ENCODE data around the gene SYCE1.
"Not testable (repeated sequence)": the region's sequence is repeated elsewhere in the genome, so short reads cannot be mapped to it uniquely, and the experiment has no call there.

SYCE1 gene

DNA sequence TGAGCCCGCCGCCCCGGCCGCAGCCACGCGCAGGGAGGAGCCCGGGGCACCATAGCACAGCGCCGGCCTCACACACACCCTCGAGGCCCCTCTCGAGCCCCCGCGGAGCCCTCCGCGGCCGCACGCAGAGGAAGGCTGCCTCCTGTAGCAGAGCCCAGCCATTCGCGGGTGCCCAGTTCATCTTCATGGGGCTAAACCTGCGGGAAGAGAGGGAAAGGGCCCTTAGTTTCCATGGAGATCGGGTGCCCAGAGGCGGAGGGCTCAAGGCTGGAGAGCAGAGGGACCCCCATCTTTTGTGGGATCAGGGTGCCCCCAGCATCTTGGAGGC lies 2.9 kb upstream of the SYCE1 start:
- no peak for DNase-seq (ENCODE audit: low read depth in 1 of 2, low spot score in 1 of 2)
- in situ Hi-C loops (cut with HindIII; ENCODE audit: low pct_unique_long_range_greater_than_20kb, low sequenced_read_pairs), result no loop called here
- TF ChIP-seq JUND (IDR thresholded peaks at IDR 0.05; ENCODE audit: low read depth), result no peak

DNA sequence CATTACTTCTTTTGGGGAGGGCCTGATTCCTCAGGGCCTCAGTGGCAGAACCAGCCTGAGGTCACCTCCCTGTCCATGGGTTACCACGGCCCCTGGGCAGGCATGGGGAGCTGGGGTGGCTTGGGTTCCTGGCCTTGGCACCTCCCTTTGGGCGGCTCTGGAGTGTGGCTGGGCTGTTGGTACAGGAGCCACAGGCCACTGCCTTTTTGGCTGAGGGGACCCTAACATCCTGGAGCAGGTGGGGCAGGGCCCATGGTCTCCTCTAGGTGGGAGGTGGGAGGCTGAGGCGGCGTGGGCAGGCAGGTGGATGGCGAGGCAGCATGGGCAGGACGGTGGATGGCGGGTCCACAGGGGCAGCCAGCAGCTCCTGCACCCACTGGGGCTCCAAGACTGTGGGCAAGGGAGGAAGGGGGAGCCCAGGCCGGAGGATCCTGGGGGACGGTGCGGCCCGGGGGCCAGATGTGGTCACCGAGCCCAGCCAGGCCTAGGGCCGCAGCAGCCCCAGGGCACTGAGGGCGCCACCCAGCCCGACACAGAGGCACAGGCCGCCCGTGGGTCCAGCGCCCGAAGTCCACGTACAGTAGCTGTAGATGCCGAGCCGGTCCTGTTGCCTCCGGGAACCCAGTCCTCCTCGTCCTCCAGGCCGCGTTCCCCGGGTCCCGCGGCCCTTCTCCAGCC lies 2.4 kb upstream of the SYCE1 start:
- in situ Hi-C loops (cut with HindIII; ENCODE audit: low pct_unique_long_range_greater_than_20kb, low sequenced_read_pairs), result no loop called here
- DNase-seq (ENCODE audit: low read depth in 1 of 2, low spot score in 1 of 2), result no peak
- no peak for TF ChIP-seq JUND (IDR thresholded peaks at IDR 0.05; ENCODE audit: low read depth)

DNA sequence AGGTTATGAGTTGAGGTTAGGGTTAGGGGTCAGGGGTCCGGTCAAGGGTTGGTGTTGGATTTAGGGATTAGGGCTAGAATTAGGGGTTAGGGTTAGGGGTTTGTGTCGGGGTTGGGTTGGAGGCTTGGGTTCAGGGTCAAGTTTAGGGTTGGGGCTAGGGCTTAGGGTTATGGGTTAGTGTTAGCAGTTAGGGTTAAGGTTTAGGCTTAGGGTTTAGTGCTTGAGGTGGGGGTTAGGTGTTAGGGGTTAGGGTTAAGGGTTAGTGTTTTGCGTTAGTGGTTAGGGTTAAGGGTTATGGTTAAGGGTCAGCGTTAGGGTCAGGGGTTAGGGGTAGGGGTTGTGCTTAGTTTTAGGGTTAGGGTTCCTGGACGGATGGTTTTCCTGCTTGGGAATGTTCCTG lies 1.7 kb upstream of the SYCE1 start:
- in situ Hi-C loops (cut with HindIII; ENCODE audit: low pct_unique_long_range_greater_than_20kb, low sequenced_read_pairs), result no loop called here
- no peak for DNase-seq (ENCODE audit: low read depth in 1 of 2, low spot score in 1 of 2)
- no peak for TF ChIP-seq JUND (IDR thresholded peaks at IDR 0.05; ENCODE audit: low read depth)

DNA sequence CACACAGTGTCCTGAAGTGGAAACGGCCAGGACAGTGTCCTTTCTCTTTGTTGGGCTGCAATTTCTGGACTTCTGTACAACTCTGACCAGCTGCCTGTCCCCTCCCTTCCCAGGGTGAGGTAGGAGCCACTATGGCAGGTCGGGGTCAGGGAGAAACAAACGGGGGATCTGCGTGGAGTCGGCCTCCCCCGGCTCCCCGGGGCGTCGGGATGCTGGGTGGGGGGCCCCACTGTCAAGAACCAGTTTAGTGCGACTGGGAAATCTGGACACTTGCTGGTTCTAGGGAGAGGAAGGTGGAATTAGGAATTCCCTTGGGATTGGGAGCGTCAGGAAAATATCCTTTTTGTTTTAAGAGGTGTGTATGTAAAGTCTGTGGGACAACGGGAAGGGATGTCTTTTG lies 567 bp downstream of the SYCE1 start:
- in situ Hi-C loops (cut with HindIII; ENCODE audit: low pct_unique_long_range_greater_than_20kb, low sequenced_read_pairs), result no loop called here
- TF ChIP-seq JUND (IDR thresholded peaks at IDR 0.05; ENCODE audit: low read depth), result no peak

DNA sequence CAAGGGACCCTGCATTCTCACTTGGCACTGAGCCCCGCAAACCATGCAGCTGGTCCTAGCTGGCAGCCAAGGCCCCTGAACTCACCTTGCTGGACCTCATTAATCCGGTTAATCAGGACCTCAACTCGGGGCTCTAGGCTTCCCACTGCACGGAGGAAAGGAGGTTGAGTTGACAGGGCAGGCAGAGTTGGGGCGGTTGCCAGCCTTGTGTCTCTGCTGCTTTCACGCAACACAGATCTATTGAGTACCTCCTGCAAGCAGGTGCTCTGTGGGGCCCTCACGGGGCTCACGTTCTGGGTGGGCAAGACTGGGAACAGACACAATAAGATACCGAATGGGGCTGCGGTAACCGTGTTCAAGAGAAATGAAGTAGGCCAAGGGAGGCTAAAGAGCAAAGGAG lies 6.2 kb downstream of the SYCE1 start:
- in situ Hi-C loops (cut with HindIII; ENCODE audit: low pct_unique_long_range_greater_than_20kb, low sequenced_read_pairs), result no loop called here
- no peak for DNase-seq (ENCODE audit: low read depth in 1 of 2, low spot score in 1 of 2)
- TF ChIP-seq JUND (IDR thresholded peaks at IDR 0.05; ENCODE audit: low read depth), result no peak

More for the DNA sequence above, 567 bp downstream of the SYCE1 start:
- no peak for DNase-seq (ENCODE audit: low read depth in 1 of 2, low spot score in 1 of 2)

DNA sequence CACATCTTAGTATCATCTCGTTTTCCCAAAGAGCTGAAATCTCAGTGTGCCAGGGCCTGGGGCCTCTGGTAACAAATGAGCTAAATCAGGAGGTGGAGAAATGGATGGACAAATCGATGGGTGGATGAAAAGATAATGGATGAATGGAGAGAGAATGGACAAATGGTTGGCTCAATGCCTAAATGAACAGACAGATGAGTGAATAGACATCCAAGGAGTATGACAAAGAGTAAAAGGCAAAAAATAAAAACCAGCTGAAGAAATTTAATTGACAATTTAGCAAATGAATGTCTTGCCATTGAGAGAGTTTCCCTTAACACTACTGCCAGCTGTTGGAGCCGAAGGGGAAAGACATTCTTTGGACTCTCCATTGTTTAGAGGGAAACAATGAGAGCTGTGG lies 8.0 kb downstream of the SYCE1 start:
- in situ Hi-C loops (cut with HindIII; ENCODE audit: low pct_unique_long_range_greater_than_20kb, low sequenced_read_pairs), result no loop called here
- DNase-seq (ENCODE audit: low read depth in 1 of 2, low spot score in 1 of 2), result no peak

DNA sequence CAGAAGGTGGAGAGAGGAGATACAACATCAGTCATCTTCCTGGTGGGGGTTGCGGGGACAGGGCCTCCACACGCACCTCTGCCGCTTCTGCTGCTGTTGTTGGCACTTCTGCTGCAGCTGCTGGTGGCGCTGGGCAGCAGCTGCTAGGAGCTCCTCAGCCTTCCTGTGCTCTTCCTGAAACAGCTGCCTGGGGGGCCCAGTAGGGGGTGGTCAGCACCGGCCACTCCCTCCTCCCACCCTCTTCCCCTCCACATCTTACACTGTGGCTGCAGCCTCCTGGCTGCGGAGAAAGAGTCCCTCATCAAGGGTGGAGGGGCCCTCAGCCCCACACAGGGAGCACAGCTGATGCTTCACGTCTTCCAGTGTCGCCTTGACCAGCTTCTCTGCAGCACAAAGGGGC lies 9.9 kb downstream of the SYCE1 start:
- TF ChIP-seq JUND (IDR thresholded peaks at IDR 0.05; ENCODE audit: low read depth), result no peak
- no peak for DNase-seq (ENCODE audit: low read depth in 1 of 2, low spot score in 1 of 2)
- in situ Hi-C loops (cut with HindIII; ENCODE audit: low pct_unique_long_range_greater_than_20kb, low sequenced_read_pairs), result no loop called here

More for the DNA sequence above, 8.0 kb downstream of the SYCE1 start:
- TF ChIP-seq JUND (IDR thresholded peaks at IDR 0.05; ENCODE audit: low read depth), result no peak

DNA sequence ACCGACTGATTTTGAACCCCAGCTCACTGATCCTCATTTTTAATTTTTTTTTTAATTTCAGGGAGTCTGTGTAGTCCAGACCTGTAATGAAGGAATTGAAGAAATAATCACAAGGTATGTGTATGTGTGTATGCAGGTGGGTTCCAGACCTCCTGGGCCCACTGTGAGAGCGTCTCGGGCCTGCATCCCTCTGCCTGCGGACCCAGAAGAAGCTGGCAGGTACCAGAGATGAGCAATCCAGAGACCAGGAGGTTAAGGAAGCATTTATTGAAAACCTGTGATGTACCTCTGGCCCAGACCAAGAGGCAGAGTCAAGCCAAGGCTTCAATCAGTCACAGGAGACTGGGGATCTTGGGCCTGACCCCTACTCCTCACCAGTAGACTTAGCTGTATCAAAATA lies 10.8 kb downstream of the SYCE1 start:
- in situ Hi-C loops (cut with HindIII; ENCODE audit: low pct_unique_long_range_greater_than_20kb, low sequenced_read_pairs), result no loop called here
- TF ChIP-seq JUND (IDR thresholded peaks at IDR 0.05; ENCODE audit: low read depth), result no peak
- DNase-seq (ENCODE audit: low read depth in 1 of 2, low spot score in 1 of 2), result no peak

DNA sequence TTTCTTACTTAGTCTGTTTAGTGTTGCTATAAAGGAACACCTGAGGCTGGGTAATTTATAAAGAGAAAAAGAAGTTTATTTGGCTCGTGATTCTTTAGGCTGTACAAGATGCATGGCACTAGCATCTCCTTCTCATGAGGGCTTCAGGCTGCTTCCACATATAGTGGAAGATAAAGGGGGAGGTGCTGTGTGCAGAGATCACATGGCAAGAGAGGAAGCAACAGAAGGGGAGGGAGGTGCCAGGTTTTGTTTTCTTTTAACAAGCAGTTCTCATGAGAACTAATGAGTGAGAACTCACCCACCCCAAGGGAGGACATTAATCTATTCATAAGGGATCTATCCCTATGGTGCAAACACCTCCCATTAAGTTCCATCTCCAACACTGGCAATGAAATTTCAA lies 20.9 kb downstream of the SYCE1 start:
- in situ Hi-C loops (cut with HindIII; ENCODE audit: low pct_unique_long_range_greater_than_20kb, low sequenced_read_pairs), result no loop called here
- no peak for DNase-seq (ENCODE audit: low read depth in 1 of 2, low spot score in 1 of 2)
- no peak for TF ChIP-seq JUND (IDR thresholded peaks at IDR 0.05; ENCODE audit: low read depth)

DNA sequence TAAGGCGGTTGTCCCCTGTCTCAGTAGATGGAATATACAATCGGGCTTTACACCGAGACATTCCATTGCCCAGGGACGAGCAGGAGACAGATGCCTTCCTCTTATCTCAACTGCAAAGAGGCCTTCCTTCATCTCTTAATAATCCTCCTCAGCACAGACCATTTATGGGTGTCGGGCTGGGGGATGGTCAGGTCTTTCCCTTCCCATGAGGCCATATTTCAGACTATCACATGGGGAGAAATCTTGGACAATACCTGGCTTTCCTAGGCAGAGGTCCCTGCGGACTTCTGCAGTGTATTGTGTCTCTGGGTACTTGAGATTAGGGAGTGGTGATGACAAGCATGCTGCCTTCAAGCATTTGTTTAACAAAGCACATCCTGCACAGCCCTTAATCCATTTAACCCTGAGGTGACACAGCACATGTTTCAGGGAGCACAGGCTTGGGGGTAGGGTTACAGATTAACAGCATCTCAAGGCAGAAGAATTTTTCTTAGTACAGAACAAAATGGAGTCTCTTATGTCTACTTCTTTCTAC lies 23.9 kb downstream of the SYCE1 start:
- in situ Hi-C loops (cut with HindIII; ENCODE audit: low pct_unique_long_range_greater_than_20kb, low sequenced_read_pairs); DNase-seq (ENCODE audit: low read depth in 1 of 2, low spot score in 1 of 2): not testable (repeated sequence)

DNA sequence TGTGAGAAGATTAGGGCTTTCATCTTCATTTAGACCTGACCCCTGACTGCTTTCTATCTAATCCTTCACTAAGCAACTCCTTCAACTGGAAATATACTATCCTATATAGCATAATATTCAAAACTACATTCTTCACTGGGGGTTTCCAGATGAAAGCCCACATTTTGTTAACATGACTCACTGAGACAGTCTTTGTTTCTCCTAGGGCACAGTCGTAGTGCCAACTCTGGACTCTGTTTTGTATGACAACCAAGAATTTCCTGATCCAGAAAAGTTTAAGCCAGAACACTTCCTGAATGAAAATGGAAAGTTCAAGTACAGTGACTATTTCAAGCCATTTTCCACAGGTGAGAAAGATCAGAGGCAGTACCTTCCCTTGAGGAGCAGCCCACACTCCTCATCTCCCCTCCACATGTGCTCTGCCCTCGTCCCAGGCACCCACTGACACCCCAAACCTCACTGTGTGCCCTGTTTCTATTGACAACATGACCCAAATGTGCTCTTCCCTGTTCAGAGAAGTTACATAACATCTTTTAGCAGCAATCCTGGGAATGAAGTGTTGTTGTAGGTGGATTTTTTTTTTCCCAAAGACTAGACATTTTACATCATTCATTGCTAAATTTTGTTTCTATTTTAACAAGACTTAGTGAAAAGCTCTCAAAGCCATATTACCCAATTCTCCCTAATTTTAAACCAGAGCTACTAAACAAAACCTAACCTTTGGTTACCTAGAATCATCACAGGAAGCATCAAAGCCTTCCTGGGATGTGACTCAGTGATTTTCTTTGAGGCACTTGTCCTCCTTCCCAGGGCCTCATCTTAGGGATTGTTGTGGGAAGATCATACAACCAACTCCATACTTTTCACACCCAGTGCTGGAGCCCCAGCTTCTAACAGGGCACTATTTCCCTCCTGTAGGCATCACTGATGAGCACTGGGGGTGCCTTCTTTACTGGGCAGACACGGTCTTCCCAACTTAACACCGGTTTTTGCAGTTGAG lies 27.5 kb downstream of the SYCE1 start:
- no peak for TF ChIP-seq JUND (IDR thresholded peaks at IDR 0.05; ENCODE audit: low read depth)
- in situ Hi-C loops (cut with HindIII; ENCODE audit: low pct_unique_long_range_greater_than_20kb, low sequenced_read_pairs), result no loop called here
- DNase-seq (ENCODE audit: low read depth in 1 of 2, low spot score in 1 of 2), result no peak

DNA sequence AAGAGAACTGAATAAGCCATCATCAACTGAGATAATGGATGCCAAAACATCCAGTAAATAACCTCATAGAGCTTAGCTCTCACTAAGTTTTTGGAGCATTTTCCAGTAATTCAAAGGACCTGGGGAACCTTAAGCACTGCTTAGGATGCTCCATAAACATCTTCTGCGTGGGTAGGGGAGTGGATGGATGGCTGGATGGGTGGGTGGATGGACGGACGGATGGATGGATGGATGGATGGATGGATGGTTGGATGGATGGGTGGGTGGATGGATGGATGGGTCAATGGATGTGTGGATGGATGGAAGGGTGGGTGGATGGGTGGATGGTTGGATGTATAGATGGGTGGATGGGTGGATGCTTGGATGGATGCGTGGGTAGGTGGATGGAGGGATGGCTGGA lies 29.2 kb downstream of the SYCE1 start:
- DNase-seq (ENCODE audit: low read depth in 1 of 2, low spot score in 1 of 2), result no peak
- in situ Hi-C loops (cut with HindIII; ENCODE audit: low pct_unique_long_range_greater_than_20kb, low sequenced_read_pairs), result no loop called here
- no peak for TF ChIP-seq JUND (IDR thresholded peaks at IDR 0.05; ENCODE audit: low read depth)

DNA sequence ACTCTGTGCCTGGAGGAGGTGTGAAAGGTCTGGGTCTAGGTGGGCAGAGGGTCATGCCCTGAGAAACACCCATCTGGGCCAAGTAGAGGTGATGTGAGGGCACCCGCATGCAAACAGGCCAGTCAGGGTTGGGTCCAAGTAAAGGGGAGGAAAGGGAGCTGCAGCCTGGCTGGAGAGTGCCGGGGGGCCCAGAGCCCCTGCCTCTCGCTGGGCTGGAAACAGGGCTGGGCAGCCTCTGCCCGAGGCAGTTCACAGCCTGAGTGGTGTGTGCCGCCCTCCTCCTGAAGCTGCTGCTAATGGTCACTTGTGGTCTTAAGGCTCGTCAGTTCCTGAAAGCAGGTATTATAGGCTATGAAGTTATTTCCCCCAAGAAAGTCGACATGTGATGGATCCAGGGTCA lies 31.0 kb downstream of the SYCE1 start:
- in situ Hi-C loops (cut with HindIII; ENCODE audit: low pct_unique_long_range_greater_than_20kb, low sequenced_read_pairs), result no loop called here
- no peak for TF ChIP-seq JUND (IDR thresholded peaks at IDR 0.05; ENCODE audit: low read depth)

More for the DNA sequence above, 31.0 kb downstream of the SYCE1 start:
- no peak for DNase-seq (ENCODE audit: low read depth in 1 of 2, low spot score in 1 of 2)
